Liver (tissue), 2 donors: ENCODE results near the gene CLIC6.

ENCODE experiments used
- RAD21 ChIP-seq, 2 donors: IDR thresholded peaks; 2 replicates each; pipeline ENCODE4 v1.6.1; 2016; ENCODE audit warnings: antibody characterized with exemption in 2 of 2, mild to moderate bottlenecking in 2 of 2
- YY1 ChIP-seq: IDR thresholded peaks from 2 replicates; pipeline ENCODE4 v1.6.1; 2016; ENCODE audit warnings: antibody characterized with exemption, mild to moderate bottlenecking
- donor health status: healthy.

- TF ChIP-seq RAD21 (IDR thresholded peaks at IDR 0.05) (no peak), YY1 (no peak)
Observed at GRCh38 chr21:34761758-34762330, 93.0 kb downstream of the CLIC6 start.
